ENCODE results near the gene CERT1. TPM values are rescaled to one million over a fixed set of nuclear protein-coding genes. Genes with fewer than 3 reads are reported as not detected.

Gene CERT1
- total RNA-seq, 1 experiment from 2014 or later = 50.2 TPM

DNA sequence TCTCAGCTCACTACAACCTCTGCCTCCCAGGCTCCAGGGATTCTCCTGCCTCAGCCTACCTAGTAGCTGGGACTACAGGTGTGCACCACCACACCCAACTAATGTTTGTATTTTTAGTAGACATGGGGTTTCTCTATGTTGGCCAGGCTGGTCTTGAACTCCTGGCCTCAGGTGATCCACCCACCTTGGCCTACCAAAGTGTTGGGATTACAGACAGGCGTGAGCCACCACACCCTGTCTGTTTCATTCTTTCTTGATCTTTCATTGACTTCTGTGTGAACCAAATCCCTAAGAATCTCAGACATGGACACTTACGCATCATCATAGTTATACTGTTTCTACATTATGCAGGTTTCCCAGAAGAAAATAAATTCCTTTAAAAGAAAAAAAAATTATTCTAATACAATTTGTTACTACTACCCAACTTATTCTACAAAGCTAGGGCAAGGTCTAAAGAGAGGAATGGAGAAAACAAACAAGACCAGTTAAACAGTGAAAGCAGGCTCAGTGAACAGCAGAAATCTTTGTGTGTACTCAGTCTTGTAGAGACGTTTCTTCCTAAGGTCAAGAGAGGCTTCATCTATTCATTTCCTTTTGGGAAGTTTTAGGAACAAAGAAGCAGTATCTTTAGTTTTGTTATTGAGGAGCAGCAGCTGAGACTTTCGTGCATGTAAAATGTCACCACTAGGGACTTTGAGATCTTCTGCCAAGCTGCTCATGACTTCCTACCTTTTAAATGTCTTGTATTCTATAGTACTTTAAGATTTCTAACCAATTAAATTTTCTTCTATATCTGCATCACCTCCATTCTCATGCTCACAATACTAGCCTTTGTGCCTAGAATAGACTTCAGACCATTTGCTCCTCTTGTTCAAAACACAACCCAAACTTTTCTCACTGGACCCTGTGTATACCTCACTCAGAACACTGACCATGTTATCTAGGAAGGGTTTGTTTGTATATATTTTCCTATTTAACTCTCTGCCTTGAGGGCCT lies 180.0 kb downstream of the CERT1 start:
- no peak overlapping the region for H3K4me3 Mint-ChIP-seq
- Histone ChIP-seq H3K23ac (ENCODE audit: insufficient read length, low read depth, low read length) (no peak overlapping the region), H4K91ac (ENCODE audit: insufficient read length, low read depth, low read length) (no peak overlapping the region), H3K27me3 (ENCODE audit: insufficient read depth, low read length) (no peaks in the 10 kb centered on the region; the same call in 1 of the 2 replicates), H3T11ph (ENCODE audit: low read length) (no peak overlapping the region), H2BK5ac (ENCODE audit: insufficient read length, low read length) (no peak overlapping the region), H2AK5ac (ENCODE audit: insufficient read length, low read length) (no peak overlapping the region), H4K20me1 (ENCODE audit: control insufficient read depth, insufficient read depth, insufficient read length) (no peaks in the 10 kb centered on the region), H3K79me1 (ENCODE audit: insufficient read depth, low read depth, low read length, poor library complexity, severe bottlenecking) (no peaks in the 10 kb centered on the region), H3K18ac (ENCODE audit: insufficient read length, low read depth, low read length) (no peak overlapping the region), H3K4me1 (ENCODE audit: insufficient read depth, low read length) (no peaks in the 10 kb centered on the region; the same call in 1 of the 2 replicates), H3K4me2 (ENCODE audit: insufficient read depth, insufficient read length, low read length) (no peak overlapping the region), H4K8ac (replicated peaks; ENCODE audit: insufficient read length, low read depth, low read length) (no peak overlapping the region), H3K4ac (ENCODE audit: low read depth, low read length) (no peak overlapping the region), H3K23me2 (ENCODE audit: insufficient read length, low read depth, low read length, poor library complexity, severe bottlenecking) (no peaks in the 10 kb centered on the region), H2AFZ (ENCODE audit: low read length) (no peak overlapping the region), H2BK12ac (ENCODE audit: insufficient read length, low read depth, low read length) (no peak overlapping the region), H3K9me3 (ENCODE audit: control insufficient read depth, low read depth, low read length) (no peaks in the 10 kb centered on the region), H3K27ac (ENCODE audit: insufficient read length, low read depth, low read length) (no peak overlapping the region), H3K14ac (ENCODE audit: insufficient read depth, low read length) (no peak overlapping the region), H3K9ac (ENCODE audit: extremely low read depth, insufficient read length, low read length) (no peak overlapping the region), H3K56ac (ENCODE audit: insufficient read length, low read depth, low read length) (no peak overlapping the region), H2BK15ac (ENCODE audit: low read depth, low read length) (no peak overlapping the region), H2BK120ac (ENCODE audit: low read depth, low read length, poor library complexity, severe bottlenecking) (no peak overlapping the region), H4K5ac (ENCODE audit: insufficient read length, low read depth, low read length) (no peak overlapping the region), H3K79me2 (ENCODE audit: insufficient read depth, low read length) (no peaks in the 10 kb centered on the region), H2BK20ac (ENCODE audit: low read depth, low read length, poor library complexity, severe bottlenecking) (no peak overlapping the region)
- peaks cover 2 to 5% of the 10 kb centered on the region in 2 experiments; a peak in 2 of 4 replicates for H3K4me1 Mint-ChIP-seq
- no peaks in the 10 kb centered on the region; a peak in 1 of 7 replicates for H3K36me3 Mint-ChIP-seq (ENCODE audit: insufficient read depth in 1 of 3, low read depth in 3 of 3)
- H3K27me3 Mint-ChIP-seq (ENCODE audit: low read depth) = no peaks in the 10 kb centered on the region
- no peak overlapping the region for H3K27ac Mint-ChIP-seq
- TF ChIP-seq CTCF (conservative IDR thresholded peaks at IDR 0.05) = peak; percentile 35; the same call in 2 of the 3 replicates
- H3K9me3 Mint-ChIP-seq = peaks cover 0 to 9% of the 10 kb centered on the region in 2 experiments; a peak in 2 of 5 replicates
- no CpG with 5 or more reads among the region's 4 CpGs for WGBS (ENCODE audit: extremely low coverage, insufficient read length, low lambda C conversion rate)
- DNase-seq = no peak

Data from H9 (cell line).